Right lobe of liver (tissue), 6 donors: ENCODE data around the gene PIEZO2. TPM values are rescaled to one million over a fixed set of nuclear protein-coding genes. Genes with fewer than 3 reads are reported as not detected.
A peak's percentile ranks its signal among the peaks of the same experiment; 100 is the strongest.
"Not testable (repeated sequence)": the region's sequence is repeated elsewhere in the genome, so short reads cannot be mapped to it uniquely, and the experiment has no call there.

Experiments used
- ATAC-seq, 4 donors: fragments of 200-7000 bp; cut with Tn5 transposase; one replicate each; pipeline ENCODE4 v1.9.1; 2020; ENCODE audit warnings: mild to moderate bottlenecking in 4 of 4, moderate library complexity in 4 of 4
- DNase-seq, 3 donors: peaks; one replicate each; pipeline ENCODE4 v3.0.0-alpha.2; 2020
- H3K27ac ChIP-seq, 3 donors: fragments of 200-600 bp; one replicate each; pipeline ENCODE4 v1.8.0; 2022
- H3K27me3 ChIP-seq, 2 donors: fragments of 200-600 bp; one replicate each; pipeline ENCODE4 v1.8.0; 2022
- H3K36me3 ChIP-seq, 4 donors: fragments of 200-600 bp; sonication (generic) in 1 of 4; one replicate each; pipeline versions ENCODE4 v1.5.1 to v1.8.0; 2017 to 2022; ENCODE audit warnings: control low read depth in 1 of 4
- H3K4me1 ChIP-seq, 4 donors: fragments of 200-600 bp; sonication (generic) in 1 of 4; one replicate each; pipeline versions ENCODE4 v1.5.1 to v1.8.0; 2017 to 2022; ENCODE audit warnings: control low read depth in 1 of 4
- H3K4me3 ChIP-seq, 3 donors: fragments of 200-600 bp; one replicate each; pipeline ENCODE4 v1.8.0; 2022
- H3K9me3 ChIP-seq, 4 donors: fragments of 200-600 bp; sonication (generic) in 1 of 4; one replicate each; pipeline versions ENCODE4 v1.5.1 to v1.8.0; 2017 to 2022; ENCODE audit warnings: control low read depth in 1 of 4
- CTCF ChIP-seq, 4 donors: fragments of 200-600 bp in 3 of 4; fragments of 450-650 bp in 1 of 4; IDR thresholded peaks; one replicate each; pipeline versions ENCODE4 v1.5.1 to v1.8.0; 2016 to 2022; ENCODE audit warnings: antibody characterized with exemption in 4 of 4, mild to moderate bottlenecking in 2 of 4
- POLR2A ChIP-seq: fragments of 450-650 bp; IDR thresholded peaks from one replicate; pipeline ENCODE4 v1.6.1; 2017; ENCODE audit warnings: antibody characterized with exemption, mild to moderate bottlenecking
- WGBS: methylation state at CpG from one replicate; pipeline ENCODE4 v1.1.6; 2018; ENCODE audit warnings: low coverage, low lambda C conversion rate; ENCODE audit not compliant: insufficient coverage; ENCODE audit errors: missing lambda C conversion rate; 5-methylcytosine and 5-hydroxymethylcytosine counted together
- intact Hi-C, 2 donors: fragments of 100-400 bp; cut with DNase I; formaldehyde crosslinking; loops; one replicate each; pipeline versions ENCODE4 v1.11.2 to v1.14.1; 2022
- total RNA-seq, 6 experiments: library from RNA; depleted of rRNA in 2 of 6; stranded (reverse); fragments of >200 nt in 2 of 6; fragmentation: NEBNext Ultra II Directional in 3 of 6; extraction: Animal tissue kit (Norgen Biotek cat#: 25700) in 3 of 6; gene quantifications; one replicate each; pipeline versions ENCODE4 v1.1.0 to v1.2.4, GENCODE V29; 2016 to 2023
- donor health status: DM: no; HTN: yes; CAD: no.
- donor health status: DM: no; HTN: no; CAD: no.
- donor health status: DM: no; HTN: no; CAD: no.
- donor health status: DM: no; HTN: yes; CAD: no.
- donor health status: DM: no; HTN: yes; CAD: no.

The PIEZO2 gene
- total RNA-seq, 6 experiments from 2014 or later = 6.6 to 16.9 (median 10.1) TPM

GRCh38 chr18:10937743-10938640 lies 211.4 kb downstream of the PIEZO2 start:
- TF ChIP-seq POLR2A (no peak), CTCF (IDR thresholded peaks at IDR 0.05) (no peak)
- whole genome bisulfite sequencing = 59% methylated on average over 6 of the region's 6 CpGs
- Histone ChIP-seq H3K36me3 (no peaks in the 10 kb centered on the region), H3K27ac (no peak overlapping the region), H3K27me3 (no peaks in the 10 kb centered on the region), H3K9me3 (no peaks in the 10 kb centered on the region), H3K4me1 (no peaks in the 10 kb centered on the region), H3K4me3 (no peak overlapping the region)
- intact Hi-C loops = no loop called here
- DNase-seq = no peak
- ATAC-seq = no peak

- peak in 3 of 4 donors; percentile 19 to 51 (median 26) for ATAC-seq
- WGBS = 72% methylated on average over 9 of the region's 9 CpGs
Observed at GRCh38 chr18:10936176-10937053, 213.0 kb downstream of the PIEZO2 start.

GRCh38 chr18:10935588-10935987 lies 213.8 kb downstream of the PIEZO2 start:
- ATAC-seq (no peak), DNase-seq (no peak)
- no peak overlapping the region for H3K27ac ChIP-seq
- 86% methylated on average over 7 of the region's 7 CpGs for WGBS
- no peak overlapping the region for H3K4me3 ChIP-seq
- no peaks in the 10 kb centered on the region for H3K9me3 ChIP-seq
- H3K27me3 ChIP-seq = no peaks in the 10 kb centered on the region
- no peaks in the 10 kb centered on the region for H3K36me3 ChIP-seq
- TF ChIP-seq POLR2A = no peak
- no peak for TF ChIP-seq CTCF (IDR thresholded peaks at IDR 0.05)
- no peaks in the 10 kb centered on the region for H3K4me1 ChIP-seq
- intact Hi-C loops = no loop called here

More at GRCh38 chr18:10936176-10937053, 213.0 kb downstream of the PIEZO2 start:
- no peak for DNase-seq
- no peaks in the 10 kb centered on the region for H3K4me1 ChIP-seq
- no peaks in the 10 kb centered on the region for H3K9me3 ChIP-seq
- no peak overlapping the region for H3K27ac ChIP-seq
- intact Hi-C loops = no loop called here
- no peaks in the 10 kb centered on the region for H3K36me3 ChIP-seq
- H3K4me3 ChIP-seq = no peak overlapping the region
- H3K27me3 ChIP-seq = no peaks in the 10 kb centered on the region
- no peak for TF ChIP-seq POLR2A
- TF ChIP-seq CTCF (IDR thresholded peaks at IDR 0.05) = no peak

GRCh38 chr18:10933648-10934047 lies 215.7 kb downstream of the PIEZO2 start:
- H3K27ac ChIP-seq, H3K36me3 ChIP-seq, DNase-seq, H3K4me3 ChIP-seq, intact Hi-C loops, H3K4me1 ChIP-seq, H3K9me3 ChIP-seq, ATAC-seq, H3K27me3 ChIP-seq: not testable (repeated sequence)
- 94% methylated on average over 2 of the region's 3 CpGs for WGBS
